HEK293T (cell line): ENCODE data around the gene POLR2E.

Experiments
- CTCF ChIA-PET: fragments of 350-600 bp; formaldehyde crosslinking; extraction: SDS; loops from one replicate; lab custom pipeline; 2021; ENCODE audit warnings: antibody characterized with exemption, inconsistent platforms; lab: Yijun Ruan, JAX
- POLR2A ChIA-PET: fragments of 350-600 bp; formaldehyde crosslinking; extraction: SDS; loops from one replicate; lab custom pipeline; 2020; ENCODE audit warnings: antibody characterized with exemption, inconsistent platforms; lab: Yijun Ruan, JAX
- DNase-seq: peaks from one replicate; pipeline ENCODE4 v3.0.0; 2012; ENCODE audit warnings: mixed read lengths; ENCODE audit errors: extremely low spot score
- ARNT ChIP-seq: fragments of 450-650 bp; IDR thresholded peaks from 2 replicates; pipeline ENCODE4 v1.6.1; 2017; ENCODE audit warnings: mild to moderate bottlenecking
- BHLHE40 ChIP-seq: fragments of 450-650 bp; IDR thresholded peaks from 2 replicates; pipeline ENCODE4 v1.6.1; 2016; ENCODE audit warnings: mild to moderate bottlenecking, moderate library complexity, borderline replicate concordance
- CTBP1 ChIP-seq: fragments of 450-650 bp; IDR thresholded peaks from 2 replicates; pipeline ENCODE4 v1.6.1; 2016; ENCODE audit warnings: borderline replicate concordance
- ELF4 ChIP-seq: fragments of 450-650 bp; IDR thresholded peaks from 2 replicates; pipeline ENCODE4 v1.6.1; 2017; ENCODE audit warnings: antibody characterized with exemption
- FOXA1 ChIP-seq: fragments of 450-650 bp; IDR thresholded peaks from 2 replicates; pipeline ENCODE4 v1.6.1; 2016; ENCODE audit warnings: mild to moderate bottlenecking
- FOXK2 ChIP-seq: fragments of 450-650 bp; IDR thresholded peaks from 2 replicates; pipeline ENCODE4 v1.6.1; 2016; ENCODE audit warnings: mild to moderate bottlenecking
- FOXM1 ChIP-seq: fragments of 450-650 bp; IDR thresholded peaks from 2 replicates; pipeline ENCODE4 v1.6.1; 2017; ENCODE audit warnings: mild to moderate bottlenecking, borderline replicate concordance
- HDGF ChIP-seq: fragments of 450-650 bp; IDR thresholded peaks from 2 replicates; pipeline ENCODE4 v1.6.1; 2017; ENCODE audit warnings: antibody characterized with exemption, borderline replicate concordance
- L3MBTL2 ChIP-seq: fragments of 450-650 bp; conservative IDR thresholded peaks from 2 replicates; pipeline ENCODE4 v1.6.1; 2016; ENCODE audit warnings: mild to moderate bottlenecking
- LEF1 ChIP-seq: fragments of 450-650 bp; IDR thresholded peaks from 2 replicates; pipeline ENCODE4 v1.6.1; 2017; ENCODE audit warnings: mild to moderate bottlenecking, borderline replicate concordance
- NFRKB ChIP-seq: fragments of 450-650 bp; IDR thresholded peaks from 2 replicates; pipeline ENCODE4 v1.6.1; 2016; ENCODE audit warnings: mild to moderate bottlenecking, moderate library complexity
- PKNOX1 ChIP-seq: fragments of 450-650 bp; IDR thresholded peaks from 2 replicates; pipeline ENCODE4 v1.6.1; 2016
- SP1 ChIP-seq: fragments of 450-650 bp; IDR thresholded peaks from 2 replicates; pipeline ENCODE4 v1.6.1; 2017
- SUZ12 ChIP-seq: fragments of 450-650 bp; IDR thresholded peaks from 2 replicates; pipeline ENCODE4 v1.6.1; 2016; ENCODE audit warnings: mild to moderate bottlenecking
- TARDBP ChIP-seq: fragments of 450-650 bp; IDR thresholded peaks from 2 replicates; pipeline ENCODE4 v1.6.1; 2016
- ZNF384 ChIP-seq: fragments of 450-650 bp; IDR thresholded peaks from 2 replicates; pipeline ENCODE4 v1.6.1; 2016

POLR2E gene

GRCh38 chr19:1050989-1051788 is 44.0 kb downstream of the POLR2E start:
- POLR2A ChIA-PET = no interaction called here
- CTCF ChIA-PET = no interaction called here

DNA sequence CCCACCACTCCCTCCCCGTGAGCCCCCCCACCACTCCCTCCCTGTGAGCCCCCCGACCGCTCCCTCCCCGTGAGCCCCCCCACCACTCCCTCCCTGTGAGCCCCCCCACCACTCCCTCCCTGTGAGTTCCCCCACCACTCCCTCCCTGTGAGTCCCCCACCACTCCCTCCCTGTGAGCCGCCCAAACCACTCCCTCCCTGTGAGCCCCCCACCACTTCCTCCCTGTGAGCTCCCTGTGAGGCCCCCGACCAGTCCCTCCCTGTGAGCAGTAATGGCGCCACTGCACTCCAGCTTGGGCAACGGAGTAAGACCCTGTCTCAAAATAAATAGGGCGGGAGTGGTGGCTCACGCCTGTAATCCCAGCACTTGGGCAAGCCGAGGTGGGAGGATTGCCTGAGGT is 45.4 kb downstream of the POLR2E start:
- CTCF ChIA-PET = no interaction called here
- POLR2A ChIA-PET = no interaction called here
- TF ChIP-seq ARNT = no peak
- TF ChIP-seq HDGF = no peak
- no peak for TF ChIP-seq ELF4
- no peak for TF ChIP-seq FOXA1
- TF ChIP-seq BHLHE40 = no peak
- no peak for TF ChIP-seq TARDBP
- no peak for TF ChIP-seq NFRKB
- no peak for TF ChIP-seq LEF1
- TF ChIP-seq L3MBTL2 = no peak
- no peak for TF ChIP-seq PKNOX1
- no peak for TF ChIP-seq ZNF384
- TF ChIP-seq SUZ12 = no peak
- no peak for TF ChIP-seq FOXM1
- no peak for TF ChIP-seq SP1
- no peak for TF ChIP-seq CTBP1

More at GRCh38 chr19:1050989-1051788, 44.0 kb downstream of the POLR2E start:
- DNase-seq = no peak
- no peak for TF ChIP-seq LEF1
- TF ChIP-seq FOXA1 = no peak
- TF ChIP-seq CTBP1 = no peak
- no peak for TF ChIP-seq ARNT
- no peak for TF ChIP-seq SUZ12
- no peak for TF ChIP-seq BHLHE40
- no peak for TF ChIP-seq HDGF
- no peak for TF ChIP-seq FOXK2
- no peak for TF ChIP-seq SP1
- TF ChIP-seq L3MBTL2 = no peak
- no peak for TF ChIP-seq NFRKB
- no peak for TF ChIP-seq PKNOX1
- TF ChIP-seq TARDBP = no peak
- no peak for TF ChIP-seq ELF4
- TF ChIP-seq ZNF384 = no peak
- TF ChIP-seq FOXM1 = no peak

DNA sequence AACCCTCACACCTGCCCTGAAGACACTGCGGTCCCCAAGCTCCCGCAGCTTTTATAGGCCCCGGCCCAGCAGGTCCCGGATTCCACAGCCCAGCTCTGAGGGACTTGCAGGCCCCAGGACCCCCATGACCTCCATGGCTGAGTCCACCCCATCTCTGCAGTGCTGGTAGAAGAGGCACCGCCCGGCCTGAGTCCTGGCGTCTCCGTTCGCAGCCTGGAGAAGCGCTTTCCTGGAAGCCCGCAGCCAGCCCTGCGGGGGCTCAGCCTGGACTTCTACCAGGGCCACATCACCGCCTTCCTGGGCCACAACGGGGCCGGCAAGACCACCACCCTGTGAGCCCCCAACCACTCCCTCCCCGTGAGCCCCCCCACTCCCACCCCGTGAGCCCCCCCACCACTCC is 46.1 kb downstream of the POLR2E start:
- DNase-seq = no peak
- TF ChIP-seq SP1 (no peak), NFRKB (no peak), SUZ12 (no peak), BHLHE40 (no peak), FOXM1 (no peak), LEF1 (no peak), L3MBTL2 (no peak), ELF4 (no peak), ZNF384 (no peak), TARDBP (no peak), HDGF (no peak), ARNT (no peak), FOXA1 (no peak), PKNOX1 (no peak)
- ChIA-PET POLR2A (no interaction called here), CTCF (no interaction called here)

More for the DNA sequence above, 45.4 kb downstream of the POLR2E start:
- no peak for DNase-seq

DNA sequence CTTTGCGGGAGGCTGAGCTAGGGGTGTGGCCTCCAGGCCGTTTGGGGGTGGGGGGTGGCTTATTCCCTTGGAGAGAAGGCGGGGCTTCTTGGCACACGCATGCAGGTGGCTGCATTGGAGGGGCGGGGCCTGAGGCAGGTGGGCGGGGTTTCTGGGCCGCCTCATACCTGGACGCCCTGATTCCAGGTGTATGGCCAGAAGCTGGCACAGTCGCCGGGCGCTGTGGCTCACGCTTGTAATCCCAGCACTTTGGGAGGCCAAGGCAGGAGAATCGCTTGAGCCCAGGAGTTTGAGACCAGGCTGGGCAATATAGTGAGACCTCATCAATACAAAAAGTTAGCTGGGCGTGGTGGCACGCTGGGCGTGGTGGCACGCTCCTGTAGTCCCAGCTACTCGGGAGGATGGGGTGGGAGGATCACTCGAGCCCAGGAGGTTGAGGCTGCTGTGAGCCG is 47.5 kb downstream of the POLR2E start:
- ChIA-PET CTCF (no interaction called here), POLR2A (no interaction called here)
- TF ChIP-seq CTBP1 = no peak
- TF ChIP-seq FOXK2 = no peak
- TF ChIP-seq NFRKB = no peak
- no peak for TF ChIP-seq BHLHE40
- no peak for TF ChIP-seq PKNOX1
- TF ChIP-seq ZNF384 = no peak
- TF ChIP-seq L3MBTL2 = no peak
- no peak for TF ChIP-seq FOXA1
- no peak for TF ChIP-seq FOXM1
- TF ChIP-seq ARNT = no peak
- TF ChIP-seq SP1 = no peak
- TF ChIP-seq TARDBP = no peak
- TF ChIP-seq HDGF = no peak
- TF ChIP-seq LEF1 = no peak
- no peak for TF ChIP-seq SUZ12
- no peak for TF ChIP-seq ELF4
- DNase-seq = no peak

GRCh38 chr19:1046836-1047695 is 48.1 kb downstream of the POLR2E start:
- POLR2A ChIA-PET = no interaction called here
- no peak for TF ChIP-seq BHLHE40
- TF ChIP-seq NFRKB = no peak
- no peak for TF ChIP-seq FOXA1
- TF ChIP-seq SUZ12 = no peak
- TF ChIP-seq ELF4 = no peak
- no peak for TF ChIP-seq ZNF384
- TF ChIP-seq SP1 = no peak
- TF ChIP-seq HDGF = no peak
- no peak for TF ChIP-seq PKNOX1
- no peak for TF ChIP-seq FOXK2
- TF ChIP-seq LEF1 = no peak
- no peak for TF ChIP-seq L3MBTL2
- TF ChIP-seq FOXM1 = no peak
- no peak for TF ChIP-seq ARNT
- no peak for TF ChIP-seq CTBP1
- no peak for TF ChIP-seq TARDBP
- CTCF ChIA-PET = no interaction called here
- DNase-seq = no peak
